Smooth muscle cell (in vitro differentiated cells): ENCODE data around the gene GSPT1. TPM values are rescaled to one million over a fixed set of nuclear protein-coding genes. Genes with fewer than 3 reads are reported as not detected.
"Not testable (repeated sequence)": the region's sequence is repeated elsewhere in the genome, so short reads cannot be mapped to it uniquely, and the experiment has no call there.

Source experiments
- DNase-seq: peaks from one replicate; lab custom pipeline; 2025; ENCODE audit not compliant: unreplicated experiment; lab: John Stamatoyannopoulos, UW
- H2AFZ ChIP-seq: fragments of 200-600 bp; sonication (generic); 2 replicates; pipeline ENCODE4 v1.6.0; 2016; ENCODE audit warnings: antibody characterized with exemption, low read depth, mild to moderate bottlenecking
- H3F3A ChIP-seq: fragments of 200-600 bp; sonication (generic); 2 replicates; pipeline ENCODE4 v1.6.0; 2017; ENCODE audit warnings: antibody characterized with exemption, low read depth
- H3K27ac ChIP-seq: fragments of 200-600 bp; sonication (generic); 2 replicates; pipeline ENCODE4 v1.5.1; 2016; ENCODE audit warnings: low read depth, mild to moderate bottlenecking
- H3K27me3 ChIP-seq: fragments of 200-600 bp; sonication (generic); 2 replicates; pipeline ENCODE4 v1.6.1; 2016; ENCODE audit warnings: low read depth, mild to moderate bottlenecking
- H3K36me3 ChIP-seq: fragments of 200-600 bp; sonication (generic); 2 replicates; pipeline ENCODE4 v1.5.1; 2016; ENCODE audit warnings: low read depth
- H3K4me1 ChIP-seq: fragments of 200-600 bp; sonication (generic); 2 replicates; pipeline ENCODE4 v1.5.1; 2016; ENCODE audit warnings: low read depth
- H3K4me2 ChIP-seq: fragments of 200-600 bp; sonication (generic); 2 replicates; pipeline ENCODE4 v1.6.0; 2016; ENCODE audit warnings: mild to moderate bottlenecking
- H3K4me3 ChIP-seq: fragments of 200-600 bp; sonication (generic); 2 replicates; pipeline ENCODE4 v1.5.1; 2016; ENCODE audit warnings: mild to moderate bottlenecking
- H3K79me2 ChIP-seq: fragments of 200-600 bp; sonication (generic); 2 replicates; pipeline ENCODE4 v1.6.0; 2016; ENCODE audit warnings: low read depth, mild to moderate bottlenecking
- H3K9ac ChIP-seq: fragments of 200-600 bp; sonication (generic); 2 replicates; pipeline ENCODE4 v1.6.0; 2016; ENCODE audit warnings: low read depth
- H3K9me3 ChIP-seq: fragments of 200-600 bp; sonication (generic); replicated peaks from 2 replicates; pipeline ENCODE4 v1.5.1; 2016; ENCODE audit warnings: low read depth
- H4K20me1 ChIP-seq: fragments of 200-600 bp; sonication (generic); 2 replicates; pipeline ENCODE4 v1.6.0; 2016; ENCODE audit warnings: low read depth
- WGBS: methylation state at CpG from one replicate; pipeline ENCODE4 v1.1.7; 2016; ENCODE audit warnings: low lambda C conversion rate; 5-methylcytosine and 5-hydroxymethylcytosine counted together
- polyA plus RNA-seq: library from polyadenylated mRNA; unstranded; fragments of >200 nt; fragmentation: Nextera tagmentation; extraction: Ambion mirVana; gene quantifications from 2 replicates; pipeline ENCODE4 v1.2.1, GENCODE V29; 2016
- total RNA-seq: library from RNA; depleted of rRNA; stranded (reverse); fragments of >200 nt; gene quantifications from 2 replicates; pipeline ENCODE4 v1.2.3, GENCODE V29; 2014
- TF ChIP-seq, protein P1 (sequence below): fragments of 200-600 bp; sonication (generic); IDR thresholded peaks from 2 replicates; pipeline ENCODE4 v1.5.1; 2017; ENCODE audit warnings: borderline replicate concordance, mild to moderate bottlenecking, antibody characterized with exemption; ENCODE audit not compliant: insufficient read depth, poor library complexity, severe bottlenecking

The GSPT1 gene
- total and polyA plus RNA-seq, 2 experiments from 2014 or later = 79.1 to 85.4 TPM

DNA sequence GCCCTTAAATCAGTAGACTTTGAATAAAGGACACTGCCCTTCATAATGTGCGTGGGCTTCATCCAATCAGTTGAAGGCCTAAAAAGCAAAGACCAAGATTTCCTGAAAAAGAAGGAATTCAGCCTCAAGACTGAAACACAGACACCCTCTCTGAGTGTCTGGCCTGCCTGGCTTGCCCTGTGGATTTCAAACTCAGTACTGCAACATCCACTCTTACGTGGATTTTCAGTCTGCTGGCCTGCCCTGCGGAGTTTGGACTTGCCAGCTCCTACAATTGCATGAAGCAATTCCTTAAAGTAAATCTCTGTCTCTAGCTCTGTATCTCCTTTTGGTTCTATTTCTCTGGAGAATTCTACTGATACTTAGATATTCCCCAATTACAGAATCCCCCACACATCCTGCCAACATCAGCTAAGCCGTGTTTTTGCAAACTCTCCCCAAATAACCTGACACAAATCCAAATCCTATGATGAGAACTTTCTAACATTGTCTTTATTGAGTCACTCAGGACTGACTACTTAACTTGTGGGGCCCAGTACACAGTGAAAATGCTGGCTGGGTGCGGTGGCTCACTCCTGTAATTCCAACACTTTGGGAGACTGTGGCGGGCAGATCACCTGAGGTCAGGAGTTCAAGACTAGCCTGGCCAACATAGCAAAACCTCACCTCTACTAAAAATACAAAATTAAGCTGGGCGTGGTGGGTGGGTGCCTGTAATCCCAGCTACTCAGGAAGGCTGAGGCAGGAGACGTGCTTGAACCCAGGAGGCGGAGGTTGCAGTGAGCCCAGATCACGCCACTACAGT, 42.0 kb upstream of the GSPT1 start:
- TF ChIP-seq, protein P1, sequence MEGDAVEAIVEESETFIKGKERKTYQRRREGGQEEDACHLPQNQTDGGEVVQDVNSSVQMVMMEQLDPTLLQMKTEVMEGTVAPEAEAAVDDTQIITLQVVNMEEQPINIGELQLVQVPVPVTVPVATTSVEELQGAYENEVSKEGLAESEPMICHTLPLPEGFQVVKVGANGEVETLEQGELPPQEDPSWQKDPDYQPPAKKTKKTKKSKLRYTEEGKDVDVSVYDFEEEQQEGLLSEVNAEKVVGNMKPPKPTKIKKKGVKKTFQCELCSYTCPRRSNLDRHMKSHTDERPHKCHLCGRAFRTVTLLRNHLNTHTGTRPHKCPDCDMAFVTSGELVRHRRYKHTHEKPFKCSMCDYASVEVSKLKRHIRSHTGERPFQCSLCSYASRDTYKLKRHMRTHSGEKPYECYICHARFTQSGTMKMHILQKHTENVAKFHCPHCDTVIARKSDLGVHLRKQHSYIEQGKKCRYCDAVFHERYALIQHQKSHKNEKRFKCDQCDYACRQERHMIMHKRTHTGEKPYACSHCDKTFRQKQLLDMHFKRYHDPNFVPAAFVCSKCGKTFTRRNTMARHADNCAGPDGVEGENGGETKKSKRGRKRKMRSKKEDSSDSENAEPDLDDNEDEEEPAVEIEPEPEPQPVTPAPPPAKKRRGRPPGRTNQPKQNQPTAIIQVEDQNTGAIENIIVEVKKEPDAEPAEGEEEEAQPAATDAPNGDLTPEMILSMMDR = no peak
- H3K4me3 ChIP-seq = no peak overlapping the region
- WGBS = 89% methylated on average over 10 of the region's 10 CpGs
- peaks cover 6% of the 10 kb centered on the region for H3F3A ChIP-seq
- no peaks in the 10 kb centered on the region for H3K36me3 ChIP-seq
- no peaks in the 10 kb centered on the region for H3K79me2 ChIP-seq
- no peak overlapping the region for H2AFZ ChIP-seq
- H3K27me3 ChIP-seq = no peaks in the 10 kb centered on the region
- DNase-seq = no peak
- H3K4me2 ChIP-seq = no peak overlapping the region
- H3K9ac ChIP-seq = no peak overlapping the region
- H3K27ac ChIP-seq = no peak overlapping the region
- H4K20me1 ChIP-seq = no peaks in the 10 kb centered on the region
- H3K4me1 ChIP-seq = no peaks in the 10 kb centered on the region
- H3K9me3 ChIP-seq = no peaks in the 10 kb centered on the region

- TF ChIP-seq, protein P1 = no peak
- Histone ChIP-seq H3K4me1 (no peaks in the 10 kb centered on the region), H3K9ac (no peak overlapping the region), H3K9me3 (no peaks in the 10 kb centered on the region), H3K79me2 (no peaks in the 10 kb centered on the region), H4K20me1 (no peaks in the 10 kb centered on the region), H3K36me3 (no peaks in the 10 kb centered on the region), H3K27me3 (no peaks in the 10 kb centered on the region), H3K4me2 (no peak overlapping the region), H3K4me3 (no peak overlapping the region), H3K27ac (peak overlapping the region; percentile 59), H3F3A (peaks cover 6% of the 10 kb centered on the region), H2AFZ (no peak overlapping the region)
- no peak for DNase-seq
- 100% methylated on average over 2 of the region's 2 CpGs for WGBS
These were observed 40.8 kb upstream of the GSPT1 start for GRCh38 chr16:11956558-11956957.

- no peak overlapping the region for H3K4me3 ChIP-seq
- no peaks in the 10 kb centered on the region for H3K9me3 ChIP-seq
- peaks cover 6% of the 10 kb centered on the region for H3F3A ChIP-seq
- WGBS = 10% methylated on average over 8 of the region's 8 CpGs
- DNase-seq = no peak
- H3K79me2 ChIP-seq = no peaks in the 10 kb centered on the region
- no peaks in the 10 kb centered on the region for H4K20me1 ChIP-seq
- H2AFZ ChIP-seq = no peak overlapping the region
- no peaks in the 10 kb centered on the region for H3K4me1 ChIP-seq
- H3K4me2 ChIP-seq = no peak overlapping the region
- TF ChIP-seq, protein P1 = no peak
- H3K36me3 ChIP-seq = no peaks in the 10 kb centered on the region
- peak overlapping the region; percentile 59 for H3K27ac ChIP-seq
- H3K9ac ChIP-seq = no peak overlapping the region
- H3K27me3 ChIP-seq = no peaks in the 10 kb centered on the region
These were observed 40.0 kb upstream of the GSPT1 start for GRCh38 chr16:11955713-11956123.

DNA sequence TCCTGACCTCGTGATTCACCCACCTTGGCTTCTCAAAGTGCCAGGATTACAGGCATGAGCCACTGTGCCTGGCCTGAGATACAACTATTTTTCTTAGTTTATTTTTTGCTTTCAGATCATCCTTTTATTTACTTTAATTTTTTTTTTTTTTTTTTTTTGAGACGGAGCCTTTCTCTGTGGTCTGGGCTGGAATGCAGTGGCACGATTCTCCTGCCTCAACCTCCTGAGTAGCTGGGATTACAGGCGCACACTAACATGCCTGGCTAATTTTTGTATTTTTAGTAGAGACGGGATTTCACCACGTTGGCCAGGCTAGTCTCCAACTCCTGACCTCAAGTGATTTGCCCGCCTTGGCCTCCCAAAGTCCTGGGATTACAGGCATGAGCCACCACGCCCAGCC, 37.8 kb upstream of the GSPT1 start:
- not testable (repeated sequence) for H3K27me3 ChIP-seq, H3K4me1 ChIP-seq, H3K4me2 ChIP-seq, H3K36me3 ChIP-seq, H3K4me3 ChIP-seq, H3K9ac ChIP-seq, H3K27ac ChIP-seq, H3F3A ChIP-seq, H4K20me1 ChIP-seq, H3K9me3 ChIP-seq, H3K79me2 ChIP-seq, H2AFZ ChIP-seq, DNase-seq
- 76% methylated on average over 8 of the region's 8 CpGs for WGBS
